Loucy (cell line): ENCODE results near the gene CCDC13.

Experiments
- EZH2phosphoT487 ChIP-seq: fragments of 200-600 bp; IDR thresholded peaks from 2 replicates; pipeline ENCODE4 v1.6.1; 2018; ENCODE audit warnings: antibody characterized with exemption, mild to moderate bottlenecking, moderate library complexity, borderline replicate concordance
- TF ChIP-seq, protein P1 (sequence below): fragments of 200-600 bp; sonication (generic); conservative IDR thresholded peaks from 2 replicates; pipeline ENCODE4 v1.5.1; 2014; ENCODE audit warnings: mild to moderate bottlenecking, antibody characterized with exemption, low read length

DNA sequence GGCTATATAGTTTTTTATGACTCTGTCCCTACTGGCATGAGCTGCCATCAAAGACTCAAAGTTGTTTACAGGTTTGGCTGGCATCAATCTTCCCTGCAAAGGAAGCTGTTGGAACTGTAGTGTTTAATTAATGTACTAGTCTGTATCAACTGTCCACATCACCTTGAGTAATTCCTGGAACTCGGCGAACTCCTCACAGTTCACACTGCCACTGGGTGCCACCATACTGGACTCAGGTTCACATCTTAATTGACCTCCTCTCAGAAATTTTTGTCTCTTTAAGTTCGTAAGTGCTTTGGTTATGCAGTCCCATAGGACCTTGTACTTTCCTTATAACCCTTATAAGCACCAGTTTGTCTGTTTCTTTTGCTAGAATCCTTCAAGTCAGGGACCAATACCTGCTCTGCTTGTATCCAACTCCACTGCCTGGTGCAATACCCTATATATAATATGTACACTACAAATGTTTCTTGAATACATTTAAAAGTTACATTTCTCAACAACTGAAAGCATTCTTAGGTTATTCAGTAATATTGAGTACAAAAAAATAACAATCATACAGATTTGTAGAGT, 28.1 kb upstream of the CCDC13 start:
- TF ChIP-seq, protein P1, sequence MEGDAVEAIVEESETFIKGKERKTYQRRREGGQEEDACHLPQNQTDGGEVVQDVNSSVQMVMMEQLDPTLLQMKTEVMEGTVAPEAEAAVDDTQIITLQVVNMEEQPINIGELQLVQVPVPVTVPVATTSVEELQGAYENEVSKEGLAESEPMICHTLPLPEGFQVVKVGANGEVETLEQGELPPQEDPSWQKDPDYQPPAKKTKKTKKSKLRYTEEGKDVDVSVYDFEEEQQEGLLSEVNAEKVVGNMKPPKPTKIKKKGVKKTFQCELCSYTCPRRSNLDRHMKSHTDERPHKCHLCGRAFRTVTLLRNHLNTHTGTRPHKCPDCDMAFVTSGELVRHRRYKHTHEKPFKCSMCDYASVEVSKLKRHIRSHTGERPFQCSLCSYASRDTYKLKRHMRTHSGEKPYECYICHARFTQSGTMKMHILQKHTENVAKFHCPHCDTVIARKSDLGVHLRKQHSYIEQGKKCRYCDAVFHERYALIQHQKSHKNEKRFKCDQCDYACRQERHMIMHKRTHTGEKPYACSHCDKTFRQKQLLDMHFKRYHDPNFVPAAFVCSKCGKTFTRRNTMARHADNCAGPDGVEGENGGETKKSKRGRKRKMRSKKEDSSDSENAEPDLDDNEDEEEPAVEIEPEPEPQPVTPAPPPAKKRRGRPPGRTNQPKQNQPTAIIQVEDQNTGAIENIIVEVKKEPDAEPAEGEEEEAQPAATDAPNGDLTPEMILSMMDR, result no peak
- no peak for TF ChIP-seq EZH2phosphoT487
